CD14-positive monocyte (primary cell): ENCODE measurements around the gene LCMT2. TPM values are rescaled to one million over a fixed set of nuclear protein-coding genes. Genes with fewer than 3 reads are reported as not detected.

Experiments
- DNase-seq, 3 donors: peaks; one replicate each; pipeline ENCODE4 v3.0.0-alpha.2; 2011 to 2022
- H2AFZ ChIP-seq: 2 replicates; pipeline ENCODE4 v1.6.0; 2012; ENCODE audit warnings: mild to moderate bottlenecking, low read depth, low read length, inconsistent platforms; ENCODE audit not compliant: insufficient read depth, poor library complexity, severe bottlenecking
- H3K27ac ChIP-seq, 2 donors: 1 replicate in 1 of 2; 2 replicates in 1 of 2; pipeline ENCODE4 v1.5.1; 2012 to 2013; ENCODE audit warnings: low read length in 2 of 2, control low read depth in 1 of 2, inconsistent platforms in 1 of 2, low read depth in 1 of 2, mild to moderate bottlenecking in 1 of 2
- H3K27me3 ChIP-seq, 2 donors: one replicate each; pipeline versions ENCODE4 v1.6.0 to v1.6.1; 2011 to 2013; ENCODE audit warnings: low read length in 2 of 2; ENCODE audit not compliant: control insufficient read depth in 2 of 2, insufficient read depth in 2 of 2
- H3K36me3 ChIP-seq, 2 donors: replicated peaks in 1 of 2; 1 replicate in 1 of 2; 2 replicates in 1 of 2; pipeline versions ENCODE4 v1.5.1 to v1.6.1; 2012 to 2013; ENCODE audit warnings: low read length in 2 of 2, control low read depth in 1 of 2, inconsistent platforms in 1 of 2, mild to moderate bottlenecking in 1 of 2; ENCODE audit not compliant: insufficient read depth in 2 of 2, control insufficient read depth in 1 of 2
- H3K4me1 ChIP-seq, 2 donors: 1 replicate in 1 of 2; 2 replicates in 1 of 2; pipeline versions ENCODE4 v1.5.1 to v1.6.1; 2012 to 2013; ENCODE audit warnings: low read length in 2 of 2, control low read depth in 1 of 2, inconsistent platforms in 1 of 2, mild to moderate bottlenecking in 1 of 2, moderate library complexity in 1 of 2; ENCODE audit not compliant: insufficient read depth in 2 of 2, control insufficient read depth in 1 of 2
- H3K4me2 ChIP-seq: replicated peaks from 2 replicates; pipeline ENCODE3; 2012; ENCODE audit warnings: low read length, moderate library complexity, mild to moderate bottlenecking; ENCODE audit not compliant: poor library complexity, severe bottlenecking; ENCODE audit errors: extremely low read depth
- H3K4me3 ChIP-seq, 3 experiments: fragments of 200-600 bp in 1 of 3; sonication (generic) in 1 of 3; replicated peaks in 1 of 3; 1 replicate in 2 of 3; 2 replicates in 1 of 3; pipeline ENCODE4 v1.5.1; 2011 to 2013; ENCODE audit warnings: low read length in 3 of 3, mild to moderate bottlenecking in 3 of 3, control low read depth in 2 of 3, low read depth in 2 of 3, inconsistent platforms in 1 of 3, moderate library complexity in 1 of 3
- H3K79me2 ChIP-seq: 2 replicates; pipeline ENCODE4 v1.6.0; 2012; ENCODE audit warnings: mild to moderate bottlenecking, control low read depth, inconsistent platforms, low read length, moderate library complexity; ENCODE audit not compliant: insufficient read depth
- H3K9ac ChIP-seq: 2 replicates; pipeline ENCODE4 v1.6.0; 2017; ENCODE audit warnings: low read length, mild to moderate bottlenecking; ENCODE audit not compliant: insufficient read depth, poor library complexity, severe bottlenecking
- H3K9me3 ChIP-seq, 2 donors: replicated peaks in 1 of 2; 1 replicate in 1 of 2; 2 replicates in 1 of 2; pipeline versions ENCODE4 v1.5.1 to v1.6.1; 2012 to 2013; ENCODE audit warnings: low read length in 2 of 2, control low read depth in 1 of 2; ENCODE audit not compliant: control insufficient read depth in 1 of 2, insufficient read depth in 1 of 2
- H4K20me1 ChIP-seq: 2 replicates; pipeline ENCODE4 v1.6.0; 2012; ENCODE audit warnings: mild to moderate bottlenecking, low read length, control low read depth, moderate library complexity; ENCODE audit not compliant: insufficient read depth
- H3K27ac Mint-ChIP-seq, 7 donors: one replicate each; pipeline ENCODE4 v1.8.0; 2020; ENCODE audit warnings: mild to moderate bottlenecking in 7 of 7, mixed read lengths in 7 of 7, moderate library complexity in 6 of 7, inconsistent platforms in 2 of 7
- H3K27me3 Mint-ChIP-seq, 3 donors: one replicate each; pipeline ENCODE4 v1.8.0; 2021 to 2022; ENCODE audit warnings: low read depth in 3 of 3, mild to moderate bottlenecking in 3 of 3, mixed read lengths in 3 of 3, moderate library complexity in 3 of 3, inconsistent platforms in 1 of 3
- H3K36me3 Mint-ChIP-seq, 2 donors: one replicate each; pipeline ENCODE4 v1.8.0; 2020; ENCODE audit warnings: mixed read lengths in 2 of 2, inconsistent platforms in 1 of 2, mild to moderate bottlenecking in 1 of 2
- H3K4me1 Mint-ChIP-seq: one replicate; pipeline ENCODE4 v1.8.0; 2020; ENCODE audit warnings: mild to moderate bottlenecking, mixed read lengths
- H3K4me3 Mint-ChIP-seq, 2 donors: one replicate each; pipeline ENCODE4 v1.8.0; 2020; ENCODE audit warnings: mild to moderate bottlenecking in 2 of 2, mixed read lengths in 2 of 2, moderate library complexity in 1 of 2
- H3K9me3 Mint-ChIP-seq, 7 donors: one replicate each; pipeline ENCODE4 v1.8.0; 2020 to 2022; ENCODE audit warnings: mixed read lengths in 7 of 7, mild to moderate bottlenecking in 6 of 7, moderate library complexity in 6 of 7, inconsistent platforms in 2 of 7
- CTCF ChIP-seq: fragments of 200-600 bp; IDR thresholded peaks from one replicate; pipeline ENCODE4 v1.8.0; 2022; ENCODE audit warnings: antibody characterized with exemption, mild to moderate bottlenecking
- WGBS: methylation state at CpG from one replicate; pipeline ENCODE4 v1.1.5; 2013; ENCODE audit warnings: missing lambda C conversion rate; ENCODE audit not compliant: insufficient coverage; 5-methylcytosine and 5-hydroxymethylcytosine counted together
- intact Hi-C, 2 donors: fragments of 100-400 bp; cut with micrococcal nuclease; formaldehyde crosslinking; loops; one replicate each; pipeline versions ENCODE4 v1.15.0 to v1.15.1; 2023
- polyA plus RNA-seq, 3 donors: library from polyadenylated mRNA; depleted of rRNA in 1 of 3; unstranded in 2 of 3; stranded (reverse) in 1 of 3; fragments of 300-500 nt in 2 of 3; fragments of >200 nt in 1 of 3; fragmentation: Illumina TruSeq in 2 of 3; gene quantifications; 1 replicate in 2 of 3; 2 replicates in 1 of 3; pipeline ENCODE4 v1.2.3, GENCODE V29; 2012 to 2021

LCMT2 gene
- polyA plus RNA-seq, 3 donors, result 0.78 to 1.6 (median 1.4) TPM

DNA sequence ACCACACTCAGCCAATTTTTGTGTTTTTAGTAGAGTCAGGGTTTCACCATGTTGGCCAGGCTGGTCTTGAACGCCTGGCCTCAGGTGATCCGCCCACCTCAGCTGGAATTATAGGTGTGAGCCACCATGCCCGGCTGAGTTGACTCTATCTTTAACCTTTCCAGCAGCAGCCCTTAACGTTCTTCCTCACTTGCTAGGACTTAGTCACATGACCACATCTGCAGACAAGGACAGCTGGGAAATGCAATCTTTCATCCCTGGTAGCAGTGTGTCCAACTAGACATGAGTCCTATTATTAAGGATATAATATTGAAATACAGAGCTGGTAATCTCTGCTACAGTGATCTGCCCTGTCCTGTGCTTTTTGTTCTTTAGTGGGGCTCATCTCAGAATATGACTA is 18.0 kb downstream of the LCMT2 start:
- Histone ChIP-seq H3K36me3 (no peaks in the 10 kb centered on the region), H3K27me3 (peaks cover 0 to 2% of the 10 kb centered on the region in 2 donors), H4K20me1 (no peaks in the 10 kb centered on the region), H3K4me1 (no peaks in the 10 kb centered on the region), H2AFZ (no peak overlapping the region), H3K9me3 (no peaks in the 10 kb centered on the region), H3K9ac (no peak overlapping the region), H3K4me3 (no peak overlapping the region), H3K27ac (no peak overlapping the region), H3K4me2 (no peak overlapping the region), H3K79me2 (no peaks in the 10 kb centered on the region)
- Mint-ChIP-seq H3K4me1 (peaks cover 3% of the 10 kb centered on the region), H3K27me3 (peaks cover 15 to 23% (median 22%) of the 10 kb centered on the region in 3 donors), H3K27ac (no peak overlapping the region), H3K9me3 (no peaks in the 10 kb centered on the region), H3K36me3 (no peaks in the 10 kb centered on the region), H3K4me3 (no peak overlapping the region)
- no peak for DNase-seq
- intact Hi-C loops, result no loop called here
- 84% methylated on average over 4 of the region's 4 CpGs for WGBS
- TF ChIP-seq CTCF, result no peak

- peaks cover 10 to 22% (median 13%) of the 10 kb centered on the region in 3 donors for H3K27me3 Mint-ChIP-seq
These were observed 28.1 kb downstream of the LCMT2 start, which contains the start of gene TGM7 for GRCh38 chr15:43302205-43302817. Gene TGM7, minus strand, starts transcription at chr15:43302255.

More at GRCh38 chr15:43302205-43302817, 28.1 kb downstream of the LCMT2 start, which contains the start of gene TGM7:
- Histone ChIP-seq H4K20me1 (no peaks in the 10 kb centered on the region), H3K27me3 (no peaks in the 10 kb centered on the region), H3K9ac (no peak within 1 kb of the TSS), H3K27ac (no peak within 1 kb of the TSS), H3K79me2 (no peaks in the 10 kb centered on the region), H3K4me3 (no peak within 1 kb of the TSS), H3K4me2 (no peak within 1 kb of the TSS), H2AFZ (no peak within 1 kb of the TSS), H3K4me1 (no peaks in the 10 kb centered on the region), H3K9me3 (no peaks in the 10 kb centered on the region), H3K36me3 (no peaks in the 10 kb centered on the region)
- no peak for TF ChIP-seq CTCF
- WGBS, result 94% methylated on average over 8 of the region's 11 CpGs
- H3K36me3 Mint-ChIP-seq, result no peaks in the 10 kb centered on the region
- no peak within 1 kb of the TSS for H3K4me3 Mint-ChIP-seq
- DNase-seq, result no peak
- H3K9me3 Mint-ChIP-seq, result peaks cover 0 to 2% (median 0%) of the 10 kb centered on the region in 7 donors
- intact Hi-C loops, result no loop called here
- H3K4me1 Mint-ChIP-seq, result no peaks in the 10 kb centered on the region
- no peak within 1 kb of the TSS for H3K27ac Mint-ChIP-seq
